HepG2 (cell line): ENCODE measurements around the gene SGIP1.

Source experiments
- CEBPB ChIP-seq: IDR thresholded peaks from 2 replicates; pipeline ENCODE4 v1.6.1; 2011; ENCODE audit warnings: low read depth, low read length, improper control_type of control experiment, borderline replicate concordance
- CHD2 ChIP-seq: IDR thresholded peaks from 2 replicates; pipeline ENCODE4 v1.6.1; 2011; ENCODE audit warnings: low read depth, low read length, improper control_type of control experiment
- KDM1A ChIP-seq: IDR thresholded peaks from 2 replicates; pipeline ENCODE4 v1.6.1; 2016; ENCODE audit warnings: missing compliant biosample characterization
- MYNN ChIP-seq: sonication (generic); formaldehyde crosslinking; IDR thresholded peaks from 2 replicates; pipeline ENCODE4 v1.4.0; 2020; ENCODE audit warnings: mild to moderate bottlenecking, low read depth, missing genetic modification reagents
- NFE2 ChIP-seq: sonication (generic); formaldehyde crosslinking; IDR thresholded peaks from 2 replicates; pipeline ENCODE4 v1.4.0; 2020; ENCODE audit warnings: missing genetic modification reagents
- ZFX ChIP-seq: sonication (generic); formaldehyde crosslinking; IDR thresholded peaks from 2 replicates; pipeline ENCODE4 v1.4.0; 2020; ENCODE audit warnings: mild to moderate bottlenecking, low read depth, missing genetic modification reagents, moderate library complexity
- ZNF572 ChIP-seq: sonication (generic); formaldehyde crosslinking; IDR thresholded peaks from 2 replicates; pipeline ENCODE4 v1.5.1; 2020; ENCODE audit warnings: mild to moderate bottlenecking, missing genetic modification reagents
- ZNF790 ChIP-seq: sonication (generic); formaldehyde crosslinking; IDR thresholded peaks from 2 replicates; pipeline ENCODE4 v1.8.0; 2022; ENCODE audit warnings: missing genetic modification reagents, mild to moderate bottlenecking, borderline replicate concordance
- TF ChIP-seq, protein P1 (sequence below): sonication (generic); formaldehyde crosslinking; IDR thresholded peaks from 2 replicates; pipeline ENCODE4 v1.4.0; 2020; ENCODE audit warnings: mild to moderate bottlenecking, missing genetic modification reagents
- TF ChIP-seq, protein P2 (sequence below): sonication (generic); formaldehyde crosslinking; IDR thresholded peaks from 2 replicates; pipeline ENCODE4 v1.5.0; 2020; ENCODE audit warnings: mild to moderate bottlenecking, missing genetic modification reagents, moderate library complexity

DNA sequence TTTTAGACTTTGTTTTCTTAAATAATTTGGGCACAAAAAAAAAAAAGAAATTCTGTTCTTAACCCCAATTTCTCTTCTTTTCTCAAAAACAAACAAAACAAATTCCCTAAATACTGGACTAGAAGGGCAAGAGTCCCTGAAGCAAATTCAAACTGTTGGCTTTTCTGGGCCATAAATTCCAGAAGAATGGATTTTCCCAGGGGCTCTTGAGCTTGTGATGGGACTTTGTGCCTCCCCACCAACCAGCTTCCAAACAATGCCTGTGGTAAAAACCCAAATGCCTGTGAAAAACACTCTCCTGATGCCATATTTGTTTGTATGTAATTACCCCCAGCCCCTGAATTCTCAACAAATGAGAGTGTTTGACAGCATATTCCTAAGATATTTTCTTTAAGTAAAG lies 55.4 kb downstream of the SGIP1 start:
- TF ChIP-seq ZNF790 (CRISPR knock-in tag) (no peak), ZFX (CRISPR knock-in tag) (no peak), KDM1A (no peak), CHD2 (no peak), MYNN (CRISPR knock-in tag) (no peak), NFE2 (no peak), ZNF572 (CRISPR knock-in tag) (no peak), CEBPB (no peak)
- TF ChIP-seq, protein P1, sequence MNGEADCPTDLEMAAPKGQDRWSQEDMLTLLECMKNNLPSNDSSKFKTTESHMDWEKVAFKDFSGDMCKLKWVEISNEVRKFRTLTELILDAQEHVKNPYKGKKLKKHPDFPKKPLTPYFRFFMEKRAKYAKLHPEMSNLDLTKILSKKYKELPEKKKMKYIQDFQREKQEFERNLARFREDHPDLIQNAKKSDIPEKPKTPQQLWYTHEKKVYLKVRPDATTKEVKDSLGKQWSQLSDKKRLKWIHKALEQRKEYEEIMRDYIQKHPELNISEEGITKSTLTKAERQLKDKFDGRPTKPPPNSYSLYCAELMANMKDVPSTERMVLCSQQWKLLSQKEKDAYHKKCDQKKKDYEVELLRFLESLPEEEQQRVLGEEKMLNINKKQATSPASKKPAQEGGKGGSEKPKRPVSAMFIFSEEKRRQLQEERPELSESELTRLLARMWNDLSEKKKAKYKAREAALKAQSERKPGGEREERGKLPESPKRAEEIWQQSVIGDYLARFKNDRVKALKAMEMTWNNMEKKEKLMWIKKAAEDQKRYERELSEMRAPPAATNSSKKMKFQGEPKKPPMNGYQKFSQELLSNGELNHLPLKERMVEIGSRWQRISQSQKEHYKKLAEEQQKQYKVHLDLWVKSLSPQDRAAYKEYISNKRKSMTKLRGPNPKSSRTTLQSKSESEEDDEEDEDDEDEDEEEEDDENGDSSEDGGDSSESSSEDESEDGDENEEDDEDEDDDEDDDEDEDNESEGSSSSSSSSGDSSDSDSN (CRISPR knock-in tag), result no peak
- TF ChIP-seq, protein P2, sequence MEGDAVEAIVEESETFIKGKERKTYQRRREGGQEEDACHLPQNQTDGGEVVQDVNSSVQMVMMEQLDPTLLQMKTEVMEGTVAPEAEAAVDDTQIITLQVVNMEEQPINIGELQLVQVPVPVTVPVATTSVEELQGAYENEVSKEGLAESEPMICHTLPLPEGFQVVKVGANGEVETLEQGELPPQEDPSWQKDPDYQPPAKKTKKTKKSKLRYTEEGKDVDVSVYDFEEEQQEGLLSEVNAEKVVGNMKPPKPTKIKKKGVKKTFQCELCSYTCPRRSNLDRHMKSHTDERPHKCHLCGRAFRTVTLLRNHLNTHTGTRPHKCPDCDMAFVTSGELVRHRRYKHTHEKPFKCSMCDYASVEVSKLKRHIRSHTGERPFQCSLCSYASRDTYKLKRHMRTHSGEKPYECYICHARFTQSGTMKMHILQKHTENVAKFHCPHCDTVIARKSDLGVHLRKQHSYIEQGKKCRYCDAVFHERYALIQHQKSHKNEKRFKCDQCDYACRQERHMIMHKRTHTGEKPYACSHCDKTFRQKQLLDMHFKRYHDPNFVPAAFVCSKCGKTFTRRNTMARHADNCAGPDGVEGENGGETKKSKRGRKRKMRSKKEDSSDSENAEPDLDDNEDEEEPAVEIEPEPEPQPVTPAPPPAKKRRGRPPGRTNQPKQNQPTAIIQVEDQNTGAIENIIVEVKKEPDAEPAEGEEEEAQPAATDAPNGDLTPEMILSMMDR, result no peak
